ENCODE data around the gene EDRF1. TPM values are rescaled to one million over a fixed set of nuclear protein-coding genes. Genes with fewer than 3 reads are reported as not detected.

The EDRF1 gene
- total and polyA plus RNA-seq, 2 of the 4 experiments (the other 2 are of a cell fraction) = 17.0 to 24.9 TPM

- Histone ChIP-seq H2AFZ (replicated peaks; ENCODE audit: low read length, poor library complexity) (no peak overlapping the region), H4K20me1 (ENCODE audit: insufficient read depth, low read length) (no peaks in the 10 kb centered on the region), H3K4me2 (ENCODE audit: low read depth, low read length) (no peak overlapping the region), H3K4me1 (ENCODE audit: control insufficient read depth, insufficient read depth, low read length) (peaks cover 3% of the 10 kb centered on the region; the same call in 1 of the 2 replicates), H3K14ac (replicated peaks; ENCODE audit: low read depth, low read length) (no peak overlapping the region), H2BK15ac (ENCODE audit: low read depth, low read length) (no peak overlapping the region), H2BK20ac (ENCODE audit: low read depth, low read length) (no peak overlapping the region), H3K4me3 (ENCODE audit: insufficient read depth, low read depth, low read length) (no peak overlapping the region), H3K23ac (ENCODE audit: low read depth, low read length) (no peak overlapping the region), H2BK5ac (ENCODE audit: low read depth, low read length, poor library complexity, severe bottlenecking) (no peak overlapping the region), H3K27me3 (ENCODE audit: control insufficient read depth, insufficient read depth, low read length) (peaks cover 4% of the 10 kb centered on the region; the same call in 1 of the 2 replicates), H3K18ac (ENCODE audit: low read depth, low read length) (no peak overlapping the region), H4K5ac (ENCODE audit: low read depth, low read length) (no peak overlapping the region), H3K79me1 (ENCODE audit: low read depth in 1 of 2, low read length in 2 of 2) (no peaks in the 10 kb centered on the region), H3K9ac (ENCODE audit: low read depth, low read length) (no peak overlapping the region), H3K9me3 (ENCODE audit: control insufficient read depth, insufficient read depth, low read length) (no peaks in the 10 kb centered on the region), H3K9me1 (ENCODE audit: insufficient read depth, low read length) (no peaks in the 10 kb centered on the region), H2AK9ac (replicated peaks; ENCODE audit: low read depth, low read length, poor library complexity) (no peak overlapping the region), H4K91ac (ENCODE audit: insufficient read depth, low read depth, low read length) (no peak overlapping the region), H3K56ac (ENCODE audit: extremely low read depth, insufficient read depth, low read length) (no peak overlapping the region), H4K8ac (ENCODE audit: low read depth in 2 of 2, low read length in 2 of 2) (no peak overlapping the region), H2BK120ac (ENCODE audit: low read depth, low read length) (no peak overlapping the region), H3K4ac (ENCODE audit: low read depth, low read length) (no peak overlapping the region), H3K36me3 (ENCODE audit: control insufficient read depth, insufficient read depth, low read length) (no peaks in the 10 kb centered on the region), H3K27ac (ENCODE audit: insufficient read depth, low read length) (no peak overlapping the region), H2AK5ac (ENCODE audit: low read depth, low read length) (no peak overlapping the region)
- no CpG with 5 or more reads among the region's 6 CpGs for WGBS, 2 experiments (ENCODE audit: extremely low coverage in 2 of 2, insufficient read length in 1 of 2)
- ATAC-seq (ENCODE audit: low read depth) = no peak
- no TSS peak for BruUV-seq (replicated peaks)
- TF ChIP-seq MXI1 (IDR thresholded peaks at IDR 0.05; ENCODE audit: borderline replicate concordance, low read depth, low read length) (no peak), RAD21 (IDR thresholded peaks at IDR 0.05; ENCODE audit: low read length) (no peak), POLR2A (IDR thresholded peaks at IDR 0.05; ENCODE audit: low read depth, low read length) (no peak), NFE2L2 (IDR thresholded peaks at IDR 0.05; ENCODE audit: low read depth, low read length) (no peak), MAFK (IDR thresholded peaks at IDR 0.05; ENCODE audit: low read depth, low read length) (no peak), RCOR1 (IDR thresholded peaks at IDR 0.05; ENCODE audit: insufficient replicate concordance, low read length) (no peak), CEBPB (IDR thresholded peaks at IDR 0.05; ENCODE audit: low read depth, low read length) (no peak), RFX5 (IDR thresholded peaks at IDR 0.05; ENCODE audit: low read depth, low read length) (no peak), SMC3 (IDR thresholded peaks at IDR 0.05; ENCODE audit: low read depth, low read length) (no peak), MAZ (IDR thresholded peaks at IDR 0.05; ENCODE audit: borderline replicate concordance, low read depth, low read length) (no peak), FOS (IDR thresholded peaks at IDR 0.05; ENCODE audit: low read depth, low read length) (no peak), BHLHE40 (IDR thresholded peaks at IDR 0.05; ENCODE audit: low read depth, low read length) (no peak), ELK1 (IDR thresholded peaks at IDR 0.05; ENCODE audit: borderline replicate concordance, low read depth, low read length) (no peak), CHD1 (IDR thresholded peaks at IDR 0.05; ENCODE audit: low read depth, low read length) (no peak)
- TF ChIP-seq, protein P1, sequence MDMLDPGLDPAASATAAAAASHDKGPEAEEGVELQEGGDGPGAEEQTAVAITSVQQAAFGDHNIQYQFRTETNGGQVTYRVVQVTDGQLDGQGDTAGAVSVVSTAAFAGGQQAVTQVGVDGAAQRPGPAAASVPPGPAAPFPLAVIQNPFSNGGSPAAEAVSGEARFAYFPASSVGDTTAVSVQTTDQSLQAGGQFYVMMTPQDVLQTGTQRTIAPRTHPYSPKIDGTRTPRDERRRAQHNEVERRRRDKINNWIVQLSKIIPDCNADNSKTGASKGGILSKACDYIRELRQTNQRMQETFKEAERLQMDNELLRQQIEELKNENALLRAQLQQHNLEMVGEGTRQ (IDR thresholded peaks at IDR 0.05; ENCODE audit: low read depth, low read length) = no peak
- TF ChIP-seq, protein P2, sequence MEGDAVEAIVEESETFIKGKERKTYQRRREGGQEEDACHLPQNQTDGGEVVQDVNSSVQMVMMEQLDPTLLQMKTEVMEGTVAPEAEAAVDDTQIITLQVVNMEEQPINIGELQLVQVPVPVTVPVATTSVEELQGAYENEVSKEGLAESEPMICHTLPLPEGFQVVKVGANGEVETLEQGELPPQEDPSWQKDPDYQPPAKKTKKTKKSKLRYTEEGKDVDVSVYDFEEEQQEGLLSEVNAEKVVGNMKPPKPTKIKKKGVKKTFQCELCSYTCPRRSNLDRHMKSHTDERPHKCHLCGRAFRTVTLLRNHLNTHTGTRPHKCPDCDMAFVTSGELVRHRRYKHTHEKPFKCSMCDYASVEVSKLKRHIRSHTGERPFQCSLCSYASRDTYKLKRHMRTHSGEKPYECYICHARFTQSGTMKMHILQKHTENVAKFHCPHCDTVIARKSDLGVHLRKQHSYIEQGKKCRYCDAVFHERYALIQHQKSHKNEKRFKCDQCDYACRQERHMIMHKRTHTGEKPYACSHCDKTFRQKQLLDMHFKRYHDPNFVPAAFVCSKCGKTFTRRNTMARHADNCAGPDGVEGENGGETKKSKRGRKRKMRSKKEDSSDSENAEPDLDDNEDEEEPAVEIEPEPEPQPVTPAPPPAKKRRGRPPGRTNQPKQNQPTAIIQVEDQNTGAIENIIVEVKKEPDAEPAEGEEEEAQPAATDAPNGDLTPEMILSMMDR (conservative IDR thresholded peaks at IDR 0.05; ENCODE audit: low read depth, low read length) = no peak
- in situ Hi-C loops (cut with MboI; ENCODE audit: low sequenced_read_pairs) = loop anchor here (10.0 kb wide), 2 partner anchors 535 to 655 kb away; partner anchors contain the start of gene CTBP2
- no peak for DNase-seq
- ChIA-PET POLR2A (ENCODE audit: unreplicated experiment) (no interaction called here), CTCF (no interaction called here)
- intact Hi-C loops (cut with micrococcal nuclease) = loop anchor here (2.0 to 10.0 kb wide), 3 partner anchors 175 to 652 kb away; partner anchors contain the start of gene CTBP2
- dilution Hi-C loops (cut with HindIII; ENCODE audit: low sequenced_read_pairs, unreplicated experiment) = no loop called here
Observed at GRCh38 chr10:125699562-125700143, 19.9 kb upstream of the EDRF1 start.

Data from IMR-90 (cell line).